GM12865 (cell line): Measurements from ENCODE around the gene VPS11.

ENCODE experiments used
- DNase-seq: peaks from one replicate; pipeline ENCODE4 v3.0.0; 2010; ENCODE audit warnings: low read depth
- H3K4me3 ChIP-seq: 2 replicates; pipeline ENCODE4 v1.5.1; 2011; ENCODE audit warnings: mild to moderate bottlenecking, low read depth, low read length, control low read depth
- CTCF ChIP-seq: IDR thresholded peaks from 2 replicates; pipeline ENCODE4 v1.5.1; 2011; ENCODE audit warnings: low read length, control low read depth, low read depth, inconsistent platforms; ENCODE audit not compliant: insufficient read depth; ENCODE audit errors: missing control alignments

The VPS11 gene

GRCh38 chr11:119084663-119085436 is 17.2 kb downstream of the VPS11 start, which contains the start of gene HMBS:
Gene HMBS, plus strand, starts transcription at chr11:119084881. Its CDS starts 153 bp downstream, at chr11:119085034.
- peak within 1 kb of the TSS; percentile 94 for H3K4me3 ChIP-seq
- no peak for TF ChIP-seq CTCF
- peak; percentile 93 for DNase-seq

- no peak for DNase-seq
- peak overlapping the region; percentile 94 for H3K4me3 ChIP-seq
- TF ChIP-seq CTCF: no peak
Observed at GRCh38 chr11:119085437-119085847, 17.8 kb downstream of the VPS11 start.

- TF ChIP-seq CTCF: no peak
Observed at GRCh38 chr11:119087123-119087522, 19.5 kb downstream of the VPS11 start.

GRCh38 chr11:119087747-119088241 is 20.2 kb downstream of the VPS11 start:
- no peak for DNase-seq
- no peak overlapping the region for H3K4me3 ChIP-seq
- no peak for TF ChIP-seq CTCF

More at GRCh38 chr11:119087123-119087522, 19.5 kb downstream of the VPS11 start:
- H3K4me3 ChIP-seq: no peak overlapping the region
- DNase-seq: no peak

GRCh38 chr11:119088406-119088805 is 20.8 kb downstream of the VPS11 start:
- H3K4me3 ChIP-seq: no peak overlapping the region
- no peak for TF ChIP-seq CTCF
- no peak for DNase-seq

- no peak for DNase-seq
- H3K4me3 ChIP-seq: no peak overlapping the region
- TF ChIP-seq CTCF: no peak
Observed at GRCh38 chr11:119089319-119089718, 21.7 kb downstream of the VPS11 start.
